ENCODE measurements around the gene CYB561A3.
A peak's percentile ranks its signal among the peaks of the same experiment; 100 is the strongest.
"Not testable (repeated sequence)": the region's sequence is repeated elsewhere in the genome, so short reads cannot be mapped to it uniquely, and the experiment has no call there.

Gene CYB561A3, protein sequence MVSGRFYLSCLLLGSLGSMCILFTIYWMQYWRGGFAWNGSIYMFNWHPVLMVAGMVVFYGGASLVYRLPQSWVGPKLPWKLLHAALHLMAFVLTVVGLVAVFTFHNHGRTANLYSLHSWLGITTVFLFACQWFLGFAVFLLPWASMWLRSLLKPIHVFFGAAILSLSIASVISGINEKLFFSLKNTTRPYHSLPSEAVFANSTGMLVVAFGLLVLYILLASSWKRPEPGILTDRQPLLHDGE

GRCh38 chr11:61361741-61362541 lies at the start of gene CYB561A3, which contains the start of gene TMEM138:
Gene CYB561A3, minus strand, starts transcription at chr11:61361882. Its CDS starts 5,169 bp downstream, at chr11:61356713.
Gene TMEM138, plus strand, starts transcription at chr11:61362374. Its CDS starts 2,017 bp downstream, at chr11:61364391.
- peak; percentile 80 to 84 for DNase-seq

- no peak for DNase-seq
These were observed 45.5 kb upstream of the CYB561A3 start for GRCh38 chr11:61406991-61407728.

DNA sequence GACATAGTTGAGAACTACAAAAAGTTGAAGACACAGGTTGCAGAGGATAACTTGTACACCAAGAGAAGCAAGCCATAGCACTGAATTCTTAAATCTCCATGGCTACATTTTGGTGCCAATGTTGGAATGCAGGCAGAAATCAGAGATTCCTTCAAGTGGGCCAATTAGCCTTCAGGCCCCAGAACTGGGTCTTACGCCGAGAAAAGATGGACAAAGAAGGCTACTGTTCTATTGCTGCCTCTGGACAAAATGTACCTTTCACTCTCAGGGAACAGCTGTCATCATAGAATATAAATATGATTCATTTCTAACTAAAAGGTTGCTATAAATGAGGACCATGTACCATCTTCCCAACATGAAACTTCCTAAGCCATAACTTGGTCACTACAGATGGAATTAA lies 44.4 kb upstream of the CYB561A3 start:
- DNase-seq, result no peak

GRCh38 chr11:61404641-61405040 lies 43.0 kb upstream of the CYB561A3 start:
- no peak for DNase-seq

DNA sequence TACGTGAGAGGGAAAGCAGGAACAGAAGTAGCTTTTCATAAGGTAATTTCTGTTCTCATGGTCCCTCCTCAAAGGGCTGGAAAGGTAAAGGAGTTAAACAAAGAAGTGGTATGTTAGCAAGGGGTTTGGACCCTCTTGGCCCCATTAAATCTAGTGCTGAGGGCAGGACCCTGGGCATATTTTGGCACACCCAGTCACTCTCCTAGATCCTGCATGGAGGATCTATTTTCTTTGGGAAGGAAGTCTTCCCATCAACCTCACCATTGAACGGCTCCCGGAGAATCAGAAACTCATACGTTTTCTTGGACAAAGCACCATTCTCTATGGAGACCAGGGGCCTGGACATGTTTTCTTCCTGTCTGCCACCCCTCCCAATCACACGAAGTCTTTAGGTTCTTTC lies 42.4 kb upstream of the CYB561A3 start:
- DNase-seq, result no peak

GRCh38 chr11:61403658-61404057 lies 42.0 kb upstream of the CYB561A3 start:
- DNase-seq, result no peak

DNA sequence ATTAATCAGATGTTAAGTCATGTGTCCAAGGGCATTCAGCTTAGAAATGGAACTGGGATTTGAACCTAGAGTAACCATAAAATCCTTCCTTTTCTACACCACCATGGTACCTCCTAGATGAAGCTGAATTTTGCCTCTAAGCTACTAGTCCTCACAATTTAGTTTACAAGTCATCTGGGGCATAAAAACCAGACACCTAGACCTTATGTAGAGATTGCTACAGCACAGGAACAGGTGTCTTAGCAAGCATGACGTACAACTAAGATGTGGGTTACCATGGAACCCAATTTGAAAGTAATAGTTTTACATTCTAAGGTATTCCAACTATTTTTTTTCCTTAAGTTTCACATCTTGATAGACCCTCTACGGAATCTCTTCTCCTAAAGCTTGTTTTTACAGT lies 39.9 kb upstream of the CYB561A3 start:
- DNase-seq, result no peak

- DNase-seq, result no peak
These were observed 39.5 kb upstream of the CYB561A3 start for GRCh38 chr11:61401173-61401572.

- no peak for DNase-seq
These were observed 31.4 kb upstream of the CYB561A3 start for GRCh38 chr11:61392981-61393595.

GRCh38 chr11:61390161-61390560 lies 28.5 kb upstream of the CYB561A3 start:
- DNase-seq, result no peak

- no peak for DNase-seq
These were observed 22.9 kb upstream of the CYB561A3 start for GRCh38 chr11:61384271-61385242.

GRCh38 chr11:61383859-61384258 lies 22.2 kb upstream of the CYB561A3 start:
- not testable (repeated sequence) for DNase-seq

- DNase-seq, result no peak
These were observed 19.2 kb upstream of the CYB561A3 start for GRCh38 chr11:61380884-61381283.

DNA sequence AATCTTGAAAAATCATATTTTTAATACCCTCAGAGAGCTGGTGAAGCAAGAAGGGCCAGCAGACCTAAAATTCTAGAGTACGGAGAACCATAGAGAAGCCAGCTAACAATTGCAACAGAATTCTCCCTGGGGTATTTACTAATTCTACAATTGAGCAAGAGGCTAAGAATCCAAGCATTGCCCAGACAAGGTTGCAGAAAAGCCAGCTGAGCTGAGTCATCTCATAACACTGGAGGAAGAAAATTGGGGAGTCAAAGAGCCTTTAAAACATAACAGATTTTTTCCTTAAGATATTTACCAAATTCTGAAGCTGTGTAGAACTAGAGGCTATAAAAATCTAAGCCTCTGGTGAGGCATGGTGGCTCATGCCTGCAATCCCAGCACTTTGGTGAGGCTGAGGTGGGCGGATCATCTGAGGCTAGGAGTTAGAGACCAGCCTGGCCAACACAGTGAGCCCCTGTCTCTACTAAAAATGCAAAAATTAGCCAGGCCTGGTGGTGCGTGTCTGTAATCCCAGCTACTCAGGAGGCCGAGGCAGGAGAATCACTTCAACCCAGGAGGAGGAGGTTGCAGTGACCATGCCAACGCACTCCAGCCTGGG lies 17.1 kb upstream of the CYB561A3 start:
- DNase-seq, result no peak

GRCh38 chr11:61377461-61378160 lies 15.9 kb upstream of the CYB561A3 start:
- no peak for DNase-seq

GRCh38 chr11:61375761-61376108 lies 14.1 kb upstream of the CYB561A3 start:
- DNase-seq, result no peak

DNA sequence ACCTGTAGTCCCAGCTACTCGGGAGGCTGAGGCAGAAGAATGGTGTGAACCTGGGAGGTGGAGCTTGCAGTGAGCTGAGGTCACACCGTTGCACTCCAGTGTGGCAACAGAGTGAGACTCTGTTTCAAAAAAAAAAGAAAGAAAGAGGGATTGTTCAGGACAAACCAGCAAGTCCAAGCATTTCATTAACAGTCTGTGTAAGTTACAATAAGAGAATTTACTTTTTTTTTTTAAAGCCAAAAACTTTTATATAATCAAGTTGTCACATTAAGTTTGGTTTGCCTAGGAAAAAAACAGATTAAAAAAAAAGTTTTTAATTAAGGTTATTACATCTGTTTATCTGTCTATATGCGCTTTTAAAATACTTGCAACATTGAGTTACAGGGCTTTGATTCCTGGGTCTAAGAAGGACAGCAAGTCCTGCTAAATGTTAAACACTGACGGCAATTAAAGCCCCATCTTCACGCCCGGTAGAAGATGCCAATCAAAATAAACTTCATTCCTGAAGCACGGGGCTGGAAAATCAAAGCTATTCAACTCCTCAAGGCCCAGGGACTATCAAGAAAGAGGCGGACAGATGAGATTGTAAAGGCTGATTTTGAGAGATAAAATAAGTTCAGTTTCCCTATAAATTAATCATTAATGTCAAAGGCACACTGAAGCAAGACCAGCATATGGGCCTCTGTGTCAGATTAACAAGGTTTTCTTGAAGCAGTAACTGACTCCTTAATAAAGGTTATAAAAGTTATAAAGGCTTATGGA lies 11.2 kb upstream of the CYB561A3 start:
- no peak for DNase-seq

- DNase-seq, result no peak
These were observed 8.8 kb upstream of the CYB561A3 start for GRCh38 chr11:61370349-61371005.

Measured in activated CD4-positive, alpha-beta T cell treated with anti-CD3 and anti-CD28 coated beads, Interleukin-2, amount 50 U/mL, for 4 hours (primary cell).